H9 (cell line): ENCODE measurements around the gene THAP3. TPM values are rescaled to one million over a fixed set of nuclear protein-coding genes. Genes with fewer than 3 reads are reported as not detected.

Experiments
- DNase-seq: peaks from one replicate; pipeline ENCODE4 v3.0.0-alpha.2; 2017
- H2AFZ ChIP-seq: one replicate; pipeline ENCODE4 v1.6.1; 2013; ENCODE audit warnings: mild to moderate bottlenecking, low read length, control low read depth, moderate library complexity
- H2AK5ac ChIP-seq: 2 replicates; pipeline ENCODE4 v1.6.1; 2013; ENCODE audit warnings: low read length, control low read depth, mixed read lengths; ENCODE audit not compliant: insufficient read length
- H2BK120ac ChIP-seq: one replicate; pipeline ENCODE4 v1.6.1; 2013; ENCODE audit warnings: low read depth, mild to moderate bottlenecking, low read length, control low read depth, inconsistent platforms; ENCODE audit not compliant: poor library complexity, severe bottlenecking
- H2BK12ac ChIP-seq: 2 replicates; pipeline ENCODE4 v1.6.1; 2013; ENCODE audit warnings: low read length, control low read depth, mixed read lengths, low read depth; ENCODE audit not compliant: insufficient read length
- H2BK15ac ChIP-seq: 2 replicates; pipeline ENCODE4 v1.6.1; 2013; ENCODE audit warnings: low read depth, low read length, control low read depth
- H2BK20ac ChIP-seq: one replicate; pipeline ENCODE4 v1.6.1; 2013; ENCODE audit warnings: low read depth, mild to moderate bottlenecking, low read length, control low read depth, inconsistent platforms; ENCODE audit not compliant: poor library complexity, severe bottlenecking
- H2BK5ac ChIP-seq: 2 replicates; pipeline ENCODE4 v1.6.1; 2013; ENCODE audit warnings: low read length, control low read depth, mixed read lengths; ENCODE audit not compliant: insufficient read length
- H3K14ac ChIP-seq: 2 replicates; pipeline ENCODE4 v1.6.1; 2013; ENCODE audit warnings: low read length, control low read depth; ENCODE audit not compliant: insufficient read depth
- H3K18ac ChIP-seq: 2 replicates; pipeline ENCODE4 v1.6.1; 2013; ENCODE audit warnings: low read depth, mild to moderate bottlenecking, mixed read lengths, low read length, control low read depth; ENCODE audit not compliant: insufficient read length
- H3K23ac ChIP-seq: 2 replicates; pipeline ENCODE4 v1.6.1; 2013; ENCODE audit warnings: low read length, control low read depth, mixed read lengths, low read depth; ENCODE audit not compliant: insufficient read length
- H3K23me2 ChIP-seq: 2 replicates; pipeline ENCODE4 v1.6.1; 2013; ENCODE audit warnings: low read depth, mild to moderate bottlenecking, mixed read lengths, low read length, control low read depth; ENCODE audit not compliant: insufficient read length, poor library complexity, severe bottlenecking
- H3K27ac ChIP-seq: 2 replicates; pipeline ENCODE4 v1.5.1; 2013; ENCODE audit warnings: low read length, control low read depth, mixed read lengths, low read depth; ENCODE audit not compliant: insufficient read length
- H3K27me3 ChIP-seq: 2 replicates; pipeline ENCODE4 v1.6.1; 2013; ENCODE audit warnings: low read length, control low read depth, inconsistent platforms; ENCODE audit not compliant: insufficient read depth
- H3K4ac ChIP-seq: 2 replicates; pipeline ENCODE4 v1.6.1; 2013; ENCODE audit warnings: low read depth, mild to moderate bottlenecking, control low read depth, inconsistent platforms, low read length, moderate library complexity
- H3K4me1 ChIP-seq: 2 replicates; pipeline ENCODE4 v1.6.1; 2013; ENCODE audit warnings: low read length, control low read depth, inconsistent platforms; ENCODE audit not compliant: insufficient read depth
- H3K4me2 ChIP-seq: 2 replicates; pipeline ENCODE4 v1.6.1; 2013; ENCODE audit warnings: low read length, control low read depth, mixed read lengths; ENCODE audit not compliant: insufficient read length, insufficient read depth
- H3K56ac ChIP-seq: 2 replicates; pipeline ENCODE4 v1.6.1; 2013; ENCODE audit warnings: low read depth, mild to moderate bottlenecking, mixed read lengths, low read length, control low read depth; ENCODE audit not compliant: insufficient read length
- H3K79me1 ChIP-seq: 2 replicates; pipeline ENCODE4 v1.6.1; 2013; ENCODE audit warnings: low read depth, mild to moderate bottlenecking, moderate library complexity, low read length, control low read depth, inconsistent platforms; ENCODE audit not compliant: insufficient read depth, poor library complexity, severe bottlenecking
- H3K79me2 ChIP-seq: 2 replicates; pipeline ENCODE4 v1.6.1; 2013; ENCODE audit warnings: low read length, control low read depth, inconsistent platforms; ENCODE audit not compliant: insufficient read depth
- H3K9ac ChIP-seq: 2 replicates; pipeline ENCODE4 v1.6.1; 2013; ENCODE audit warnings: low read length, control low read depth, mixed read lengths; ENCODE audit not compliant: insufficient read length; ENCODE audit errors: extremely low read depth
- H3K9me3 ChIP-seq: one replicate; pipeline ENCODE4 v1.6.1; 2013; ENCODE audit warnings: low read depth, low read length, inconsistent platforms; ENCODE audit not compliant: control insufficient read depth
- H3T11ph ChIP-seq: one replicate; pipeline ENCODE4 v1.6.1; 2013; ENCODE audit warnings: mild to moderate bottlenecking, low read length, control low read depth, inconsistent platforms
- H4K20me1 ChIP-seq: one replicate; pipeline ENCODE4 v1.6.1; 2013; ENCODE audit not compliant: control insufficient read depth, insufficient read length, insufficient read depth
- H4K5ac ChIP-seq: 2 replicates; pipeline ENCODE4 v1.6.1; 2013; ENCODE audit warnings: low read depth, mild to moderate bottlenecking, mixed read lengths, low read length, control low read depth; ENCODE audit not compliant: insufficient read length
- H4K8ac ChIP-seq: replicated peaks from 2 replicates; pipeline ENCODE4 v1.6.1; 2013; ENCODE audit warnings: low read length, control low read depth, mixed read lengths, low read depth; ENCODE audit not compliant: insufficient read length
- H4K91ac ChIP-seq: 2 replicates; pipeline ENCODE4 v1.6.1; 2013; ENCODE audit warnings: low read depth, mild to moderate bottlenecking, moderate library complexity, mixed read lengths, low read length, control low read depth; ENCODE audit not compliant: insufficient read length
- H3K27ac Mint-ChIP-seq, 3 experiments: 2 replicates in 2 of 3; 3 replicates in 1 of 3; pipeline ENCODE4 v1.8.0; 2020 to 2021; ENCODE audit warnings: mixed read lengths in 3 of 3, mild to moderate bottlenecking in 1 of 3, moderate library complexity in 1 of 3
- H3K27me3 Mint-ChIP-seq: 2 replicates; pipeline ENCODE4 v1.8.0; 2021; ENCODE audit warnings: low read depth, mild to moderate bottlenecking, moderate library complexity, mixed read lengths
- H3K36me3 Mint-ChIP-seq, 3 experiments: 2 replicates in 2 of 3; 3 replicates in 1 of 3; pipeline ENCODE4 v1.8.0; 2020 to 2021; ENCODE audit warnings: low read depth in 3 of 3, mixed read lengths in 3 of 3; ENCODE audit not compliant: insufficient read depth in 1 of 3
- H3K4me1 Mint-ChIP-seq, 2 experiments: 2 replicates each; pipeline ENCODE4 v1.8.0; 2020; ENCODE audit warnings: mixed read lengths in 2 of 2
- H3K4me3 Mint-ChIP-seq, 2 experiments: 2 replicates in 1 of 2; 3 replicates in 1 of 2; pipeline ENCODE4 v1.8.0; 2020 to 2021; ENCODE audit warnings: mild to moderate bottlenecking in 2 of 2, mixed read lengths in 2 of 2, moderate library complexity in 1 of 2
- H3K9me3 Mint-ChIP-seq, 2 experiments: 2 replicates in 1 of 2; 3 replicates in 1 of 2; pipeline ENCODE4 v1.8.0; 2020; ENCODE audit warnings: mild to moderate bottlenecking in 2 of 2, mixed read lengths in 2 of 2, moderate library complexity in 1 of 2
- CTCF ChIP-seq: fragments of 200-600 bp; sonication (generic); conservative IDR thresholded peaks from 3 replicates; pipeline ENCODE4 v1.8.0; 2021; ENCODE audit warnings: antibody characterized with exemption, mild to moderate bottlenecking
- WGBS: extraction: QIAGEN DNeasy Blood & Tissue Kit; methylation state at CpG from one replicate; pipeline ENCODE4 v1.1.7; 2013; ENCODE audit warnings: missing lambda C conversion rate, low lambda C conversion rate, mixed read lengths; ENCODE audit not compliant: insufficient read length; ENCODE audit errors: extremely low coverage; 5-methylcytosine and 5-hydroxymethylcytosine counted together
- total RNA-seq: library from RNA; stranded (reverse); gene quantifications from 2 replicates; pipeline ENCODE4 v1.2.1, GENCODE V29; 2021

Gene THAP3
- total RNA-seq, 1 experiment from 2014 or later: 15.3 TPM

GRCh38 chr1:6627841-6628545 lies 3.3 kb downstream of the THAP3 start:
- H3K27ac Mint-ChIP-seq: peak overlapping the region in 1 of 3 experiments; percentile 29; a peak in 2 of 7 replicates

More at GRCh38 chr1:6627841-6628545, 3.3 kb downstream of the THAP3 start:
- peaks cover 10 to 23% of the 10 kb centered on the region in 2 experiments for H3K4me1 Mint-ChIP-seq
- no peak overlapping the region for H2BK5ac ChIP-seq
- no peak overlapping the region for H3K27ac ChIP-seq
- H4K91ac ChIP-seq: no peak overlapping the region
- no peak overlapping the region for H3K56ac ChIP-seq
- H2BK15ac ChIP-seq: no peak overlapping the region
- no peaks in the 10 kb centered on the region for H3K9me3 ChIP-seq
- peaks cover 15 to 66% (median 49%) of the 10 kb centered on the region in 3 experiments for H3K36me3 Mint-ChIP-seq
- H2BK12ac ChIP-seq: no peak overlapping the region
- no peaks in the 10 kb centered on the region for H3K27me3 ChIP-seq
- H3K23me2 ChIP-seq: peaks cover 5% of the 10 kb centered on the region
- no peak for DNase-seq
- H3K79me1 ChIP-seq: no peaks in the 10 kb centered on the region
- TF ChIP-seq CTCF: no peak
- no peaks in the 10 kb centered on the region for H4K20me1 ChIP-seq
- H3K9ac ChIP-seq: no peak overlapping the region
- no peak overlapping the region for H2AK5ac ChIP-seq
- H3T11ph ChIP-seq: no peak overlapping the region
- WGBS: no CpG with 5 or more reads among the region's 21 CpGs
- no peak overlapping the region for H3K23ac ChIP-seq
- no peak overlapping the region for H2BK20ac ChIP-seq
- 0 out of 2 replicates have a peak, but pooled peaks cover 4% of the 10 kb centered on the region for H3K79me2 ChIP-seq
- no peak overlapping the region for H2BK120ac ChIP-seq
- H3K27me3 Mint-ChIP-seq: no peaks in the 10 kb centered on the region
- no peaks in the 10 kb centered on the region for H3K4me1 ChIP-seq
- no peak overlapping the region for H3K18ac ChIP-seq
- no peak overlapping the region for H4K8ac ChIP-seq
- no peak overlapping the region for H2AFZ ChIP-seq
- peak overlapping the region in 1 of 2 experiments; percentile 36; a peak in 4 of 5 replicates for H3K4me3 Mint-ChIP-seq
- no peak overlapping the region for H3K4ac ChIP-seq
- no peak overlapping the region for H3K4me2 ChIP-seq
- no peak overlapping the region for H4K5ac ChIP-seq
- no peak overlapping the region for H3K14ac ChIP-seq
- H3K9me3 Mint-ChIP-seq: no peaks in the 10 kb centered on the region
